ENCODE results near the gene PROSER1. TPM values are rescaled to one million over a fixed set of nuclear protein-coding genes. Genes with fewer than 3 reads are reported as not detected.

The PROSER1 gene
- total and polyA plus RNA-seq, 4 donors = 3.0 to 11.3 (median 7.3) TPM

- H3K4me1 ChIP-seq (ENCODE audit: control insufficient read depth in 4 of 4, insufficient read depth in 4 of 4, low read length in 3 of 4) = peaks cover 6 to 49% (median 30%) of the 10 kb centered on the region in 4 donors
- H3K27ac ChIP-seq (ENCODE audit: low read depth in 1 of 2, low read length in 2 of 2) = peak overlapping the region; percentile 79 to 96
- 10% methylated on average over 7 of the region's 7 CpGs for WGBS
- no peaks in the 10 kb centered on the region for H3K27me3 ChIP-seq (ENCODE audit: control insufficient read depth in 4 of 4, insufficient read depth in 4 of 4, low read length in 3 of 4)
- peaks cover 0 to 3% (median 1%) of the 10 kb centered on the region in 4 donors for H3K36me3 ChIP-seq (ENCODE audit: control insufficient read depth in 4 of 4, insufficient read depth in 3 of 4, low read depth in 1 of 4, low read length in 3 of 4)
- no peak for DNase-seq (ENCODE audit: low spot score)
- TF ChIP-seq FOXA2 (IDR thresholded peaks at IDR 0.05) (no peak), REST (IDR thresholded peaks at IDR 0.05) (no peak), CTCF (IDR thresholded peaks at IDR 0.05; ENCODE audit: low read depth, low read length, missing input control) (no peak), YY1 (IDR thresholded peaks at IDR 0.05) (no peak), HNF4G (IDR thresholded peaks at IDR 0.05) (no peak)
- peak overlapping the region; percentile 63 to 100 (median 90) for H3K4me3 ChIP-seq (ENCODE audit: low read depth in 1 of 3, low read length in 3 of 3)
- no peaks in the 10 kb centered on the region for H3K9me3 ChIP-seq (ENCODE audit: control insufficient read depth in 4 of 4, low read length in 3 of 4)
- H3K9ac ChIP-seq (ENCODE audit: low read depth in 1 of 2, low read length in 2 of 2) = peak overlapping the region in 1 of 2 donors; percentile 85
Measured at GRCh38 chr13:39039041-39039440, 1.2 kb upstream of the PROSER1 start.

- under 1% methylated on average over 15 of the region's 15 CpGs for WGBS
- no peaks in the 10 kb centered on the region for H3K36me3 ChIP-seq (ENCODE audit: control insufficient read depth in 4 of 4, insufficient read depth in 3 of 4, low read depth in 1 of 4, low read length in 3 of 4)
- peaks cover 6 to 49% (median 30%) of the 10 kb centered on the region in 4 donors for H3K4me1 ChIP-seq (ENCODE audit: control insufficient read depth in 4 of 4, insufficient read depth in 4 of 4, low read length in 3 of 4)
- H3K9ac ChIP-seq (ENCODE audit: low read depth in 1 of 2, low read length in 2 of 2) = peak overlapping the region; percentile 71 to 85
- no peak for DNase-seq (ENCODE audit: low spot score)
- no peaks in the 10 kb centered on the region for H3K27me3 ChIP-seq (ENCODE audit: control insufficient read depth in 4 of 4, insufficient read depth in 4 of 4, low read length in 3 of 4)
- TF ChIP-seq NR2F2 (IDR thresholded peaks at IDR 0.05) = no peak
- TF ChIP-seq RAD21 (IDR thresholded peaks at IDR 0.05) = no peak
- TF ChIP-seq GABPA (IDR thresholded peaks at IDR 0.05 in 1 of 2, conservative IDR thresholded peaks at IDR 0.05 in 1 of 2) = no peak
- TF ChIP-seq ATF3 (IDR thresholded peaks at IDR 0.05) = no peak
- TF ChIP-seq YY1 (IDR thresholded peaks at IDR 0.05) = peak; percentile 10
- peak in 1 of 2 donors; percentile 29 for TF ChIP-seq HNF4A (conservative IDR thresholded peaks at IDR 0.05)
- no peak for TF ChIP-seq SP1 (IDR thresholded peaks at IDR 0.05)
- peak overlapping the region; percentile 79 to 96 for H3K27ac ChIP-seq (ENCODE audit: low read depth in 1 of 2, low read length in 2 of 2)
- peak overlapping the region; percentile 63 to 100 (median 90) for H3K4me3 ChIP-seq (ENCODE audit: low read depth in 1 of 3, low read length in 3 of 3)
- H3K9me3 ChIP-seq (ENCODE audit: control insufficient read depth in 4 of 4, low read length in 3 of 4) = no peaks in the 10 kb centered on the region
Measured at GRCh38 chr13:39038569-39039030, 711 bp upstream of the PROSER1 start.

GRCh38 chr13:39037410-39037879 lies 444 bp downstream of the PROSER1 start:
- peak overlapping the region; percentile 63 to 100 (median 90) for H3K4me3 ChIP-seq (ENCODE audit: low read depth in 1 of 3, low read length in 3 of 3)
- H3K27me3 ChIP-seq (ENCODE audit: control insufficient read depth in 4 of 4, insufficient read depth in 4 of 4, low read length in 3 of 4) = no peaks in the 10 kb centered on the region
- no peak for DNase-seq (ENCODE audit: low spot score)
- no peaks in the 10 kb centered on the region for H3K9me3 ChIP-seq (ENCODE audit: control insufficient read depth in 4 of 4, low read length in 3 of 4)
- WGBS = under 1% methylated on average over 39 of the region's 39 CpGs
- H3K36me3 ChIP-seq (ENCODE audit: control insufficient read depth in 4 of 4, insufficient read depth in 3 of 4, low read depth in 1 of 4, low read length in 3 of 4) = no peaks in the 10 kb centered on the region
- no peak for TF ChIP-seq RXRA (IDR thresholded peaks at IDR 0.05)
- TF ChIP-seq TAF1 (conservative IDR thresholded peaks at IDR 0.05) = no peak
- no peak for TF ChIP-seq GABPA (IDR thresholded peaks at IDR 0.05 in 1 of 2, conservative IDR thresholded peaks at IDR 0.05 in 1 of 2)
- TF ChIP-seq HNF4G (IDR thresholded peaks at IDR 0.05) = no peak
- TF ChIP-seq ZBTB33 (IDR thresholded peaks at IDR 0.05) = no peak
- TF ChIP-seq ATF3 (IDR thresholded peaks at IDR 0.05) = no peak
- no peak for TF ChIP-seq RAD21 (IDR thresholded peaks at IDR 0.05)
- TF ChIP-seq MAX (IDR thresholded peaks at IDR 0.05) = no peak
- TF ChIP-seq FOXA1 (IDR thresholded peaks at IDR 0.05) = no peak
- TF ChIP-seq FOXA2 (IDR thresholded peaks at IDR 0.05) = no peak
- H3K4me1 ChIP-seq (ENCODE audit: control insufficient read depth in 4 of 4, insufficient read depth in 4 of 4, low read length in 3 of 4) = peaks cover 6 to 49% (median 30%) of the 10 kb centered on the region in 4 donors
- H3K27ac ChIP-seq (ENCODE audit: low read depth in 1 of 2, low read length in 2 of 2) = peak overlapping the region; percentile 79 to 96
- H3K9ac ChIP-seq (ENCODE audit: low read depth in 1 of 2, low read length in 2 of 2) = peak overlapping the region; percentile 70 to 71

All from liver (tissue), 9 donors.